Measurements from ENCODE around the gene TRIM15.
"Not testable (repeated sequence)": the region's sequence is repeated elsewhere in the genome, so short reads cannot be mapped to it uniquely, and the experiment has no call there.

The TRIM15 gene

DNA sequence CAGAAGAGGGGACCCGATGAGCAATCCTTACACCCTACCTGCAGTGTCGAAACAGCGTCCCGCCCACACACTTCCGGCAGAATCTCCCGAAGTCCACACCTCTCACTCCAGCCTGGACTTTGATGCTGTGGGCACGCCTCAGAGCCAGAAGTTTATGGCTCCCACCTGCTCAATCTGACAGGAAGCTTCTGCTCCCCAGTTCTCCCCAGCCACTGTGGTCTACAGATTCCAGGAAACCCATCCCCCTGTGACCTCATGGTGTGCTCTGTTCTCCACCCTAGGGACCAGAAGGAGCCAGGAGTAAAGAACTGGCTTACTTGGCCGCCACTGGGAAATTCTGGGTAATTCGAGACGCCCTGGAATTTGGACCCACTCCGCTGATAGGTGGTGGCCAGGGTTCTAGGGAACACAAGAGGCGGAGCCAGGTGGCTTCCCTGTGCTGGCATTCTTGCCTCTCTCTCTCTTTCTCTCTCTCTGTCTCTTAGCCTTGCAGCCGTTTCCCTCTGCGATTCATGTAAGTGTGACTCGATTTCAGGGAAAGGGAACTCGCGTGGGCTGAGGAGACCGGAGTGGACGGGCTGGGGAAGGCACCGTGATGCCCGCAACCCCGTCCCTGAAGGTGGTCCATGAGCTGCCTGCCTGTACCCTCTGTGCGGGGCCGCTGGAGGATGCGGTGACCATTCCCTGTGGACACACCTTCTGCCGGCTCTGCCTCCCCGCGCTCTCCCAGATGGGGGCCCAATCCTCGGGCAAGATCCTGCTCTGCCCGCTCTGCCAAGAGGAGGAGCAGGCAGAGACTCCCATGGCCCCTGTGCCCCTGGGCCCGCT is at the start of gene TRIM15:
Gene TRIM15, plus strand, starts transcription at position 457 of the 828 bp plus-strand sequence. Its CDS starts 139 bp downstream, at position 596.
- DNase-seq = no peak

DNA sequence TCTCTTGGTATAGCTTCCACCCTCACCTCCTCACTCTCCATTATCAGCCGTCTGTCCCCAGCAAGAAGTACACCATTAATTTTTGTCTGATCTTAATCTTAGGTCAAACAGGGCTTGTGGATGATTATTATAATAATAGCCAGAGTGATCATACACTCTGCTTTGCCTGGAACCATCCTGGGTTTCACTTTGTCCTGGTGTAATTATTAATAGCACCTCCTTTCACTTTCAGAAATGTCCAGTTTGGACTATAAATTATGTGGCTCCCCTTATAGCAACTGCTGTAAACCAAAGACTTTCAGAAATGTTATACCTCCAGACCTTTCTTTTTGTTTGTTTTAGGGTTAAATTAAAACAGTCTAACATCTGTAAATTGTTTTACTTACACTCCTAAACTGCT is 49.5 kb upstream of the TRIM15 start:
- no peak for DNase-seq

DNA sequence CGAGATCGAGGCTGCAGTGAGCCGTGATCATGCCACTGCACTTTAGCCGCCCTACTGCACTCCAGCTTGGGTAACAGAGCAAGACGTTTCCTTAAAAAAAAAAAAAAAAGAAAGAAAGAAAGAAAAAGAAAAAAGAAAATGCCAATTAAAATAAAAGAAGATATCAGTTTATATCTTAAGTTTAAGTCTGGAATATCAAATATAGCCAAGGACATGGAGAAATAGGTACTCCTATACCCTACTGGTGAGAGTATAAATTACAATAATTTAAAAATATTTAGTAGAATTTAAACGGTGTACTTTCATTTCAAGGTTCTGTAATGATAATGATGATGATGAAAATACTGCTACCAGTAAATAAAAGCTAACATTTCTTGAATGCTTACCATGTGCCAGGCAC is 46.6 kb upstream of the TRIM15 start:
- no peak for DNase-seq

DNA sequence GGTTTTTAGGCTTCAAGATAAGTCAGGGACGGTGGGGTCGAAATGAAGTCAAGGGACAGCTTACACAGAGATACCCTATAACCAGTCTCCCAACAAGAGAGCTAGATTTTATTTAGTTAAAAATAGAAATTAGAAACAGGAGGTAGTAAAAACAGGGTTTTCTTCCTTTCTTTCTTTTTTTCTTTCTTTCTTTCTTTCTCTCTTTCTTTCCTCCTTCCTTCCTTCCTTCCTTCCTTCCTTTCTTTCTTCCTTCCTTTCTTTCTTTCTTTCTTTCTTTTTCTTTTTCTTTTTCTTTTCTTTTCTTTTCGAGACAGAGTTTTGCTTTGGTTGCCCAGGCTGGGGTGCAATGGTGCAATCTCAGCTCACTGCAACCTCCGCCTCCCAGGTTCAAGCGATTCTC is 44.7 kb upstream of the TRIM15 start:
- DNase-seq = not testable (repeated sequence)

DNA sequence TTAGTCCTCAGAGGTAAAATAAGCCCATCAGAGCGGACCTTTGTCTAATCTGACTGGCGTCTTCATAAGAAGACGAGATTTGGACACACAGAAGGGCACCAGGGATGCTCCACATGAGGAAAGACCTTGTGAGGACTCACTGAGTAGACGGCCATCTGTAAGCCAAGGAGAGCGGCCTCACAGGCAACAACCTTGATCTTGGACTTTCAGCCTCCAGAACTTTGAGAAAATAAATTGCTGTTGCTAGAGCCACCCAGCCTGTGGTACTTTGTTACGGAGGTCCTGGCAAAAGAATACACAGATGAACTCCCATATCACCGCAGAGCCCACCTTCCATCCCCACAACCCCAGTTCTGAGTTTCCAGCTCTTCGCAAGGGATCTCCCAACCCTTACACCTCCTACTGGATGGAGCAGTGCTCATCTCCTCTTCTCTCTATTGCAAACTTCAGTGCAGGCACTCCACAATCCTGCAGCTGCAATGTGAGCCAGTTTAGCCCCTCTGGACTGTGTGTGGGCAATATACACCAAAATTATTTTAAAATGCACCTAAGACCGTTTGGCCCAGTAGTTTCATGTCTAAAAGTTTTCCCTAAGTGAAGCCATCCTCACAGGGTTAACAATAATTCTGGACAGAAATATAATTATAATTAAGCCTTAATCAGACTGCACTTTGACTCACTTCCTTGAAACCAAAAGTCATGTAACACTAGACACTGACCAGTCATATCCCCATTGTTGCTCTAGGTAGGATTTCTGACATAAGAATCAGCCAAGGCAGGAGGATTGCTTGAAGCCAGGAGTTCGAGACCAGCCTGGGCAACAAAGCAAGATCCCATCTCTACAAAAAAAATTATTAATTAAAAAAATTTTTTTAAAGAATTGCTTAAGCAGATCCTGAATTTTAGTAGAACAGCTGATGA is 41.6 kb upstream of the TRIM15 start:
- DNase-seq = no peak

DNA sequence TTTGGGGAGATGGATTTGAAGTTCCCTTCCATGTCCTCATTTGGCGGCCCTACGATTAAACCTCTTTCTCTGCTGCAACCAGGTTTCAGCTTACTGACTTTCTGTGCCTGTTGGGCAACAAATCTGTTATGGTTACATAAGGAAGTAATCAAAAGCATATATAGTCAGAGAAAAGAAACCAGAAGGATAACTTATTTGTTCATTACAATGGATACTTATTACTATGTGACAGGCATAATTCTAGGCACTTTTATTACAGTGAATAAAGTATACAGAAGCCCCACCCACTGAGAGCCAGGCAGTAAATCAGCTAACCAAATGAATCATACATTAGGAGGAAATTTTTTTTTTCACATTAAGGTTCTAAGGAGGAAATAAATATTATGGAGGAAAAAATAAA is 40.8 kb upstream of the TRIM15 start:
- DNase-seq = no peak

DNA sequence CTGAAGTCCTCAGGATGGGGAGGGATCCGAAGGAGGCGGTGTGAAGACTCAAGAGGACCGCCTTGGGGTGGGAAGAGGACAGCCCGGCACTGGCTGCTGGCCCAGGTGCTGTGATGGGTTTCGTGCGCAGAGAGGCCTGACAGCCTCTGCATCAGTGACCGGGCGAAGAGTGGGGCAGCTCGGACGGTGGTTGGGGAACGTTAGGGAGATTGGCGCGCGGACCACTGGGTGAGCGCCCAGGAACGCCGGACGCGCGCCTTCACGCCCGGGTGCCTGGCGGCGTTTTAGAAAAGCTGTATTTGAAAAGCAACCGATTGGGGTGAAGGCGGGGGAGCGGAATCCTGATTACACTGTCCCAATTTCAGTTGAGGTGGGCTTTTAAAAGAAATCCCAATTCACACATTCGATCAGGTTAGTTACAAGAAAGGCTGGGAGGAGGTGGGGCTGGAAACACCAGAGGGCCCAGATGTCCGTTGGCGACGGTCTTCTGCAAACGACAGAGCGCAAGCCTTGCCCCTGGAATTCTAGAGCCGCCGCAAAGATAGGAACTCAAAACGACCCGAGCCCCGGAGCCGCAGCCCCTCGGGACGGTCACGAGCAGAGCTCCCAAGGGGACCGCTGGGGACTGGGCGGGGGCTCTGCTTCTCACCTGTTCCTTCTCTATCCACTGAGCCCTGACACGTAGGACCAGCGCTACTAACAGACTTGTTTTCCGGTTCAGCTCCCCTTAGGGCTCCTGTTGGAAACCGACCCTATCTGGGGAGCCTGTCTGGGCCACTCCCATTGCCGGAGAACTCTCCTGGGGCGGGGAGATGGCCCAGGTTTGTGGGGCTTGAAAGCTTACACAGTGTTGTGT is 35.9 kb upstream of the TRIM15 start:
- no peak for DNase-seq

DNA sequence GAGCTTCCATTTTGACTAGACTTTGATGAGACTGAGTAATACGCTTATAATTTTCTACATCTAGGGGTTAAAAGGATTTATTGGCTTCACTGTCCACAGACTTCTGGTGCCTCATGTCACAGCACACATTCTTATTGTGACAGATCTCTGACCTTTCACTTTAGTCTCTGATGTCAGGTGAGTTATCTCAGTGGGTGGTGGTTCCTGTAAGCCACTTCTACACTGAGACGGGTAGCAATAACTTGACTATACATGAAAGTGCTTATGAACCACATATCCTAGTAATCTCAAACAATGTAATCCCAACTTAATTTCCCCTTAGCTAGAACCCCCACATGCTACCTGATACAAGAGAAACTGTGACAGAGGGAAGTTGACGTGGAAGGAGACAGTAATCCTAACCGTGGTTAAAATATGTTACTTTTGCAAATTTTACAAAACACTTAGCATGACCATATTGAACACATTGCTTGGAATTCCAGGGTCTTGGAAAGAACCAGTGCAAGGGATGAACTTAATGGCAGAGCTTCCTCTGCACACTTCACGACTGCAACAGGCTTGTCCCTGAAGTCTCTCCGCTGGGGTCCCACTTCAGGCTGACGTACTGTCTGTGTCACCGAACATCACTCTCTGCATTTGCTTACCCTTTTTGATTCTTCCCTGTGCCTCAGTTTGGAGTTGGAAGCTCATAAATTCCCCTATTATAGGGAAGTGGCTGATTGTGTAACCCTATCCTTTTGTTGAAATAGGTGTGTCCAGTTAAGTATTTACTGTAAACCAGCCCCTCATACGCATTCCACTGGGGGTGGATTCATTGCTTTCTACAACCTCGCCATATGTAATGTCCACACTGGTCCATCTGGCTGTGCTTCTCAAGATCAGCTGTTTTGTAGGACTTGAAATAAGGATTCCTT is 33.8 kb upstream of the TRIM15 start:
- no peak for DNase-seq

DNA sequence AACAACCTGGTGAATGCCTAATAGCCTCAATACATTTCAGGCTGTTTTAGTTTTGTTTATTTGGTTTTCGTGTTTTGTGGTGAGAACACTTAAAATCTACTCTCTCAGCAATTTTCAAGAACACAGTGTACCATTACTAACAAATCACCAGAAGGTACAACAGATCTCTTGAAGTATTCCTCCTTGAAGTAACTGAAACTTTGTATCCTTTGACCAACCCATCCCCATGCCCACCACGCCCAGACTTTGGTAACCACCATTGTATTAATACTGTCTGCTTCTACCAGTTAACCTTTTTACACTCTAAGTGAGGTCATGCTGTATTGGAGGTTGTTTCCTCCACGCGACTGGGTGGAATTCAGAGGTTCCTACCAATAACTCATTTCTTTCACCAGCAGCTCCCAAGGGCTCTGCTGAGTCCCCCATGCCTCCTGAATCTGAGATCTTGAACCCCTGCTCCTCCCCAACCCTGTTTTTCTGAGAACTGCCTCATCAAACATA is 33.1 kb upstream of the TRIM15 start:
- no peak for DNase-seq

DNA sequence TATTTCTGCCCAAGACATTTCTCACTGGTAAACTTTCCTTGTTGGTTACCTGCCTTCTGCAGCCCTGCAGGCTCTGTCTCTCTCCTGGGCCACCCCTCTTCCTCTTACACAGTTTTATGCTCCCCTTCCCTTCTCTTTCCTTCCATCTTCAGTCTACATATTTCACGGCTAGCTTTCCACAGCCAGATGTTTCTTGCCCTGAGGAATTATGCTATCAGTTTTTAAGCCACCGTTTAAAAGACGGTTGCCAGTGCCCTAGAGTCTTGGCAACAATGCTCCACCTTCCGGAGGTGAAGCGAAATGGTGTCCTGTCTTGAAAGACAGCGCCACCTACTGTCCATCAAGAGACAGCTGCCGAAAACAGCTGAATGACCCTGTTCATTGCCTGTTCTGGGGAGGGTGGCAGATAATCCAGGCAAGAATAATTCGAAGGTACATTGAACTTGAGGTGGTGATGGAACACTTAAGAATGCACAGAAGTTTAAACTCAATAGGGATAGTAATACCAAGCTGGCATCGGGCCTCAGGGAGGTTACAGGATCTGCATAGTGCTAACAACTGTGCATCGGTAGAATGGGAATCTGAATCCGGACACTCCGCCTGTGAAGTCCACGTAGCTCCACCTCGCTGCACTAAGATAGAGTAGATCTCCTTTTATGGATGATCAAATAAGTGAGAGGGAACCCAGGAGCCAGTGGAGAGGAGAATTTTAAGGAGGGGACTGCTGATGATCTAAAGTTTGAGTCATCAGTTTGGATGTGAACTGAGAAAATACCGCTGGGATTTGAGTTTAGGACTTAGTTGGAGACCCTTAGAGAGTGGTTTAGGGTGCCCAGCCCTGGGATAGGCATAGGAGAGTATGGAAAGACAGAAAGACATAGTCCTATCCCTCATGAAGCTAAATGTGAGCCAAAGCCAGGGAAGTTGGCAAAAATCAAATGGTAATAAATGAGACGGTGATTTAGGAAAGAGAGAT is 32.2 kb upstream of the TRIM15 start:
- DNase-seq = peak; percentile 67

DNA sequence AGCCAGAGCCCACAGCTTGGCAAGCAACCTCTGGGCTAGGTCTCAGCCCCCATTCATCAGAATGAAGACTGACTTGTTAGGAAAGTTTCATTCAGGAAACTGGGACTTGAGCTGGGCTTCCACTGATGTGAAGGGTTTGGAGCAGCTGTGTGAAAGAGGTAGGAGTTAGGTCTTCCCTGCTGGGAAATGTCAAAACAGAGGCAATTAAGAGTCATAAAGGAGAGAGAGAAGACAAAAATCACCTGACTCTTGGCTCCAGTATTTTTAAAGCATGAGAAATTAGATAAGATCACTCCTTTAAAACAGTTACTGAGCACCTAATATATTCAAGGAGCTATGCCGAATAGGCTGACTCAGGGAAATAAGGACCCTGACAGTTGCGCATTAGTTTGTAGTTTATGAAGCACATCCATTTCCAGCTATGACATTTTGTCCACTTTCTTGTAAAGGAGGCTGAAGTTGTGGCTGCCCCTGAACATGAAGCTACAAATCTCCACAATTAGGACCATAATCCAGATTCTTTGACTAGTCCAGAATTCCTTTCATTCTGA is 31.3 kb upstream of the TRIM15 start:
- no peak for DNase-seq

DNA sequence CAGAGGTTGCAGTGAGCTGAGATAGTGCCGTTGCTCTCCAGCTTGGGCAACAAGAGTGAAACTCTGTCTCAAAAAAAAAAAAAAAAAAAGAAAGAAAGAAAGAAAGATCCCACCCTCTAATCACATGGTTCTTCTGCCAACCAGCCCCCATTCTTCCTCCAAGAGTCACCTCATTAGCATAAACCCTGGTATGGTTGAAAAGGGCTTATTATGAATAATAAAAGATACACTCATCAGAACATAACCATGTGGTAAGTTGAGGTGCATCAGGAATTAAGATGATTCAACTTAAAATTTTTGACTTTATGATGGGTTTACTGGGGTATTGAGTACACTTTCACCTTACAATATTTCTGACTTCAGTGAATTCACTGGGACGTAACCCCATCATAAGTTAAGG is 28.2 kb upstream of the TRIM15 start:
- DNase-seq = no peak

DNA sequence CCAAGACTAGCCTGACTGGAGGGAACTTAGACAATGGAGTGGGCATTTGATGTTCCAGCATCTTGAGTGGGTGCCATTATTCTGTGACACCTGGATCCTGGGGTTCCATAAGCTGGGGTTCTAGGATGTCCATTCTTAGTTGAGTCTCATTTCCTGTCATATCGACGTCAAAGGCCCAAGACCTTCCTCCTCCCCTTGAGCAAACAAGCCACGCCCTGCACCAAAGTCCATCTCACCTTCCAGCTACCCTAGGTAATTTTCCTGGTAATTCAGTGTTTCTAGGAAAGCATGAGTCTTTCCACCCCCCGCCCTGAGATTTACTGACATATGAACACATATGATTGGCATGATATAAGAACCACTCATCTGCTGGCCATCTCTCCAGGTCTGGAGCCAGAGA is 27.6 kb upstream of the TRIM15 start, which contains the start of gene TRIM40:
Gene TRIM40, plus strand, starts transcription at position 384 of the 400 bp plus-strand sequence. CDS start 897 bp downstream, outside the sequence.
- DNase-seq = no peak

DNA sequence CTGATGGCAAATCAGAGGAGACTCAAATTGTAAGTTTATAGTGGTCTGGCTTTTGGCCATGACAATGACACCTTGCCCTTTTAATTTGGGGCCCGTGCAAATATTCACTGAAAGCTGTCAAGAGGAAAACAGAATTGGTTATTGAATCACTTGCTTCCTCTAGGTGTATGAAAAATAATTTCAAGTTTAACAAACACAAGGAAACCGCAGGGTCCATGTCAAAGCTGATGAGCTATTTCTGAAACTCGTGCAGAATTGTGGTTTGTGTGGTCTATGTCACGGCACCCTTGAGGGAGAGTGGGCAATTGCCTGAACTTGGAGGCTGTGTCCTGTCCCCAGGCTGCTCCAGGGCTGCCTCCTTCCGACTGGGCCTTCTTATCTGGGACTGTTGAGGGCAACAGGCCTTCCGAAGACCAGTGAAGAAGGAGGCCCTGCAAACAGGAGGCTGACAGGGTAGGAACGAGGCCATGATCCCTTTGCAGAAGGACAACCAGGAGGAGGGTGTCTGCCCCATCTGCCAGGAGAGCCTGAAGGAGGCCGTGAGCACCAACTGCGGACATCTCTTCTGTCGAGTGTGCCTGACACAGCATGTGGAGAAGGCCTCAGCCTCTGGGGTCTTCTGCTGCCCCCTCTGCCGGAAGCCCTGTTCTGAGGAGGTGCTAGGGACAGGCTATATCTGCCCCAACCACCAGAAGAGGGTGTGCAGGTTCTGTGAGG is 26.6 kb upstream of the TRIM15 start:
- no peak for DNase-seq

DNA sequence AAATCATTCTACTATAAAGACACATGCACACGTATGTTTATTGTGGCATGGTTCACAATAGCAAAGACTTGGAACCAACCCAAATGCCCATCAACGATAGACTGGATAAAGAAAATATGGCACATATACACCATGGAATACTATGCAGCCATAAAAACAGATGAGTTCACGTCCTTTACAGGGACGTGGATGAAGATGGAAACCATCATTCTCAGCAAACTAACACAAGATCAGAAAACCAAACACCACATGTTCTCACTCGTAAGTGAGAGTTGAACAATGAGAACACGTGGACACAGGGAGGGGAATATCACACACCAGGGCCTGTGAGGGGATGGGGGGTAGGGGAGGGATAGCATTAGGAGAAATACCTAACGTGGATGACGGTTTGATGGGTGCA is 23.1 kb upstream of the TRIM15 start:
- not testable (repeated sequence) for DNase-seq

DNA sequence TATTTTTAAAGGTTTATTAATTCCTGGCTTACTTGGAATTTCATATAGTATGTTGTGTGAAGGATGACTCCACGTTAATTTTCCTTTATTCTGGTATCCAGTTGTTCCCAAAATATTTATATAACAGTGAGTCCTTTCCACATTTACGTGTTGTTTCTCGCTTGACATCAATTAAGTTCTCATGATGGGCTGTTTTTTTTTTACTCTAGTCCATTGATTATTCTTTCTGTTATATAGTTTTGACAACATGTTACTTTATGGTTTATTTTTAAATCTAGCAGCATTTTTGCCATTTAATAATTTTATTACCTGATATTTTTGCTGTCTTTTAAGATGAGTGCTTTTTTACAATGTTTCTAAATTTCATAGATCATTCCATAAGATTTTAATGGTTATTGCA is 20.7 kb upstream of the TRIM15 start:
- DNase-seq = no peak

DNA sequence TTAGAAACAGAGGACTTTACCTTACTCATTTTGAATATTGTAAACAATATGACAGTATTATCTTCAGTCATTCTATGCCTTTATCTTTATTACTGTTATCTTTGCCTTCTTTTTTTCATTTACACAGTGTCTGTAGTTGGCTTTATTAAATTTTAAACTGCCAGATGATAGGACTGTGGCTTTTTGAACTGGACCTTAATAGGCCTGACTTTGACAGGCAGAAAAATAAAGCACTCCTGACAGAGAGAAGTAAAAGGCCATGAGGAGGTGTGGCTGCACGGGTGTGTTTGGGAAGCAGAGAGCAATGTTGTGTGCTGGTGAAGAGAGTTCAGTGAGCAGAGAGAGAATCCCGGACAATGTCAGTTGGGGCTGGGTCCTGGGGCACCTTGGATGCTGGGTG is 19.6 kb upstream of the TRIM15 start:
- DNase-seq = no peak

DNA sequence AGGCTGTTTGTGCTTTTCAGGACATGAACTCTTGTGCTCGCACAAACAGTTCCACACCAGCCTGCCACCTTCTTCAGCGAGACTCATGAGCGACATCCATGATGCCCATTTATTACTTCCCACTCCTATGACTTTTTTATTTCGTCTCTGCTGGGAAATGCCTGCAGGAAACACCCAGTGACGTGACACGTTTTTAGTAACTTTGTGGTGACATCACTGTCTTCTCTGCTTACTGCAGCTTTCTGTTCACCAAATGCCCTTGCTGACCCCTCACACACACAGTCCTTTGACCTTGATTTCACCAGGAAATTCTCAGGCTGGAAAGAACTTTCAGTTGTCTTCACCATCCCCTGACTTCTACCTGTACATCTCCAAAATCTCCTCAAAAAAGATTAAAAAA is 18.5 kb upstream of the TRIM15 start:
- DNase-seq = no peak

DNA sequence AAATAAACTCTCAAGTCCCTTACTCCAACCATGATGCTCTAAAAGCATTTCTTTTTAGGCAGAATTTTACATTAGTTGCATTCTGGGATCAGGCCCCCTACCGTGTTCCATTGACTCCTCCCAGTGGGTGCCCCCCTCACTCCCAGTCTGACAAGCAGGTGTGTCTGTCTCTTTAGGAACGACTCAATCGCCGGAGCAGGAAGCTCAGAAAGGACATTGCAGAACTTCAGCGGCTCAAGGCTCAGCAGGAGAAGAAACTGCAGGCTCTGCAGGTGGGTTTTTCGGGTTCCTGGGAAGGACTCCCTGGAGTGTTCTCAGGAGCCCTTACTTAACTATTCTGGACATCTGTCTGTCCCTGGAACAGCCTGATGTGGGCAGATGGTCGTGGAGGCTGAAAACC is 17.5 kb upstream of the TRIM15 start:
- no peak for DNase-seq

All from femur (tissue), 1 donor.